Heart left ventricle (tissue), 16 donors: ENCODE results near the gene SYNRG. TPM values are rescaled to one million over a fixed set of nuclear protein-coding genes. Genes with fewer than 3 reads are reported as not detected.

ENCODE experiments used
- ATAC-seq, 4 donors: fragments of 200-7000 bp; cut with Tn5 transposase; one replicate each; pipeline ENCODE4 v1.9.1; 2020 to 2022; ENCODE audit warnings: moderate library complexity in 4 of 4, mild to moderate bottlenecking in 3 of 4, moderate number of reproducible peaks in 1 of 4
- DNase-seq, 5 donors: peaks; one replicate each; pipeline ENCODE4 v3.0.0-alpha.2; 2020
- H3K27ac ChIP-seq, 12 donors: fragments of 200-600 bp; sonication (generic) in 4 of 12; one replicate each; pipeline versions ENCODE4 v1.5.0 to v1.8.0; 2016 to 2022; ENCODE audit warnings: mild to moderate bottlenecking in 2 of 12
- H3K27me3 ChIP-seq, 9 donors: fragments of 200-600 bp; sonication (generic) in 2 of 9; one replicate each; pipeline versions ENCODE4 v1.5.1 to v1.8.0; 2016 to 2022; ENCODE audit warnings: mild to moderate bottlenecking in 3 of 9
- H3K36me3 ChIP-seq, 9 donors: fragments of 200-600 bp; sonication (generic) in 2 of 9; one replicate each; pipeline versions ENCODE4 v1.5.0 to v1.8.0; 2018 to 2022; ENCODE audit warnings: mild to moderate bottlenecking in 2 of 9
- H3K4me1 ChIP-seq, 12 donors: fragments of 200-600 bp; sonication (generic) in 4 of 12; one replicate each; pipeline versions ENCODE4 v1.5.0 to v1.8.0; 2016 to 2022; ENCODE audit warnings: mild to moderate bottlenecking in 3 of 12
- H3K4me3 ChIP-seq, 12 donors: fragments of 200-600 bp; sonication (generic) in 4 of 12; one replicate each; pipeline versions ENCODE4 v1.5.0 to v1.8.0; 2017 to 2022; ENCODE audit warnings: mild to moderate bottlenecking in 9 of 12, moderate library complexity in 4 of 12
- H3K9me3 ChIP-seq, 12 donors: fragments of 200-600 bp; sonication (generic) in 4 of 12; one replicate each; pipeline versions ENCODE4 v1.5.0 to v1.8.0; 2016 to 2022; ENCODE audit warnings: mild to moderate bottlenecking in 1 of 12
- POLR2A ChIP-seq, 2 donors: fragments of 450-650 bp; IDR thresholded peaks; one replicate each; pipeline ENCODE4 v1.6.1; 2017; ENCODE audit warnings: antibody characterized with exemption in 2 of 2, mild to moderate bottlenecking in 2 of 2, moderate library complexity in 2 of 2
- WGBS, 4 donors: extraction: QIAGEN DNeasy Blood & Tissue Kit in 2 of 4; methylation state at CpG; one replicate each; pipeline versions ENCODE4 v1.1.5 to v1.1.7; 2013 to 2018; 5-methylcytosine and 5-hydroxymethylcytosine counted together
- intact Hi-C, 10 donors: fragments of 100-400 bp; cut with DNase I; formaldehyde crosslinking; loops; one replicate each; pipeline versions ENCODE4 v1.11.1 to v1.14.2; 2022
- polyA plus RNA-seq, 2 donors: library from polyadenylated mRNA; stranded (reverse); fragments of 200-250 nt; gene quantifications; one replicate each; pipeline ENCODE4 v1.2.3, GENCODE V29; 2013
- total RNA-seq, 9 donors: library from RNA; depleted of rRNA in 2 of 9; stranded (reverse); fragments of >200 nt in 2 of 9; fragmentation: NEBNext Ultra II Directional in 3 of 9; extraction: Animal tissue kit (Norgen Biotek cat#: 25700) in 3 of 9; gene quantifications; one replicate each; pipeline versions ENCODE4 v1.1.0 to v1.2.4, GENCODE V29; 2016 to 2023
- TF ChIP-seq, protein P1 (sequence below), 12 donors: fragments of 200-600 bp; sonication (generic) in 4 of 12; IDR thresholded peaks; one replicate each; pipeline versions ENCODE4 v1.5.0 to v1.8.0; 2018 to 2022; ENCODE audit warnings: antibody characterized with exemption in 12 of 12, mild to moderate bottlenecking in 5 of 12
- donor health status: ischemic (EF 13 %, LVEDD 7.1; RV severe dilation, severe dysfunction).
- donor health status: healthy with polysubstance abuse.
- donor health status: DM: no; HTN: yes; CAD: no.
- donor health status: DM: no; HTN: no; CAD: no.
- donor health status: ischemic (EF 25% LVEDD 6.9; RV normal size, moderate dysfunction).
- donor health status: ischemic (EF 25% LVEDD 5.7; RV mildly dilated, moderate dysfunction).
- donor health status: healthy.
- donor health status: DM: yes; HTN: yes; CAD: no.
- donor health status: ischemic (EF 35%, LVEDD 5.7; RV mildly dilated, moderate dysfunction).
- donor health status: nonischemic (EF 11% LVEDD 7.7; RV severe dilation, severe dysfunction).
- donor health status: DM: yes; HTN: yes; CAD: no.
- donor health status: PGD.
- donor health status: ischemic (EF 29% LVEDD 5.4; RV normal size, mild dysfunction).
- donor health status: nonischemic (EF 23%, LVEDD 6.1; RV moderate dilation, normal function).

The SYNRG gene
- total and polyA plus RNA-seq, 11 donors: 5.7 to 52.4 (median 30.1) TPM

DNA sequence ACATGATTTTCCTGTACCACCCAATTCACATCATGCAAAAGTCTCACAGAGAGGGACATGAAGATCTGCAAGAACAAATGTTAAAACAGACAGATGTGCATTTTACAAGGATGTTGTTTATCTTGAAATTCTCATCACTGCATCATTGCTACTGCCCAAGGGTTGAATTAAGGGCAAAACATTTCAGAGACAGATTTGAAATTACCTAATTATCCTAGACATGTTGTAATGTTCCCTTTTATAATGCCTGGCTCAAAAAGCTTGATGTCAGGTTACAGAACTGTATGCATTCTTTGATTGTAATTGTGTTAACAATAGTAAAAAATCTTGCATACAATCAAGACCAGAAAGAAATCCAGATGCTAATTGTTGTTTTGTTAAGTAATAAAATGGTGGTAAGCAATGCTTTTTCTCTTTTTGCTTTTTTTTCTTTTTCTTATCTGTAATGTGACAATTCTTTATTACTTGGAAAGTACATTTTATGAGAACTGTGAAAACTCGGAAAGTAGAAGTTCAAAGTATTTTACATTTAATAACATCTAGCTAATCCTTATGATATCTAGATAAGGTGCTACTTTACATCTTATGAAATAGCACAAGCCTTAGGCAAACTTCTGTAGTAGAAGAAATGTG, 123.2 kb downstream of the SYNRG start:
- H3K27ac ChIP-seq: no peak overlapping the region
- intact Hi-C loops: loop anchor here in 1 of 10 donors (10.0 kb wide), 1 partner anchor 891 kb away; the partner anchor contains the start of gene DHRS11
- TF ChIP-seq POLR2A (IDR thresholded peaks at IDR 0.05): no peak
- TF ChIP-seq, protein P1, sequence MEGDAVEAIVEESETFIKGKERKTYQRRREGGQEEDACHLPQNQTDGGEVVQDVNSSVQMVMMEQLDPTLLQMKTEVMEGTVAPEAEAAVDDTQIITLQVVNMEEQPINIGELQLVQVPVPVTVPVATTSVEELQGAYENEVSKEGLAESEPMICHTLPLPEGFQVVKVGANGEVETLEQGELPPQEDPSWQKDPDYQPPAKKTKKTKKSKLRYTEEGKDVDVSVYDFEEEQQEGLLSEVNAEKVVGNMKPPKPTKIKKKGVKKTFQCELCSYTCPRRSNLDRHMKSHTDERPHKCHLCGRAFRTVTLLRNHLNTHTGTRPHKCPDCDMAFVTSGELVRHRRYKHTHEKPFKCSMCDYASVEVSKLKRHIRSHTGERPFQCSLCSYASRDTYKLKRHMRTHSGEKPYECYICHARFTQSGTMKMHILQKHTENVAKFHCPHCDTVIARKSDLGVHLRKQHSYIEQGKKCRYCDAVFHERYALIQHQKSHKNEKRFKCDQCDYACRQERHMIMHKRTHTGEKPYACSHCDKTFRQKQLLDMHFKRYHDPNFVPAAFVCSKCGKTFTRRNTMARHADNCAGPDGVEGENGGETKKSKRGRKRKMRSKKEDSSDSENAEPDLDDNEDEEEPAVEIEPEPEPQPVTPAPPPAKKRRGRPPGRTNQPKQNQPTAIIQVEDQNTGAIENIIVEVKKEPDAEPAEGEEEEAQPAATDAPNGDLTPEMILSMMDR (IDR thresholded peaks at IDR 0.05): no peak
- H3K9me3 ChIP-seq: no peaks in the 10 kb centered on the region
- no peaks in the 10 kb centered on the region for H3K27me3 ChIP-seq
- no peaks in the 10 kb centered on the region for H3K36me3 ChIP-seq
- ATAC-seq (no peak), DNase-seq (no peak)
- WGBS, 4 donors: 91 to 97% (median 95%) methylated on average over 1 of the region's 1 CpG
- H3K4me1 ChIP-seq: peaks cover 0 to 37% (median 14%) of the 10 kb centered on the region in 12 donors
- H3K4me3 ChIP-seq: no peak overlapping the region

DNA sequence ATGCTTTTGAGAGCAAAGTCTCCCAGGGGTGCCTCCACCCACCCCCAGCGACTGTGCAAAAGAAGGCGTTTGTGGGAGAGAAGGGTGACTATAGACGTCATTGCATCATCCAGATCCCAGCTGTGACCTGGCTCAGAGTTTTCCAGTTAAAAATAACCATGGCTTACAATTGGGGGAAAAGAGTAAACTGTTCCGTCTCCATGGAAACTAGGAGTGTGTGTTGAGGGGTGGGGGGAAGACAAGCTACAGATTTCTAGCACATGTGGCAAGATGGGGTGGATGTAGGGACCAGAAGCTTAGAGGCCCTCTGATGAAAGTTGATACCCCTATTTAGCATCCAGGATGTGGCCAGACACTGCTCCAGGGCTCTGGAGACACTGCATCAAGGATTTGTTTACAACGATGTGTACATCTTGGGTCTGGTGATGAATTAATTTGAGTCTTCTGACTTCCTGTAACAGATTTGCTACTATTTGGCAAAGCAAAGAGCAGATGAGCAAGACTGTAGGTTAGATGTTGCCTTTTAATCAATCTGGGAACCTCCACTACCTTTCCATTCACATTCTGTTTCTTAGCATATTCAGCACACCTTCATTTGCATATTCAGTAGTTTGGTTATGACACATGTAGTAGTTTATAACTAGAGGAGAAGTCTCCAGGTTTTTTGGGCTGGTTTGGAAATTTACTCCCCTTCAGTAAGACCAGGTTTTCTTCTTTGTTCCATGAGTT, 125.7 kb downstream of the SYNRG start:
- no peak for TF ChIP-seq POLR2A (IDR thresholded peaks at IDR 0.05)
- TF ChIP-seq, protein P1 (IDR thresholded peaks at IDR 0.05): no peak
- Histone ChIP-seq H3K4me1 (peaks cover 0 to 28% (median 7%) of the 10 kb centered on the region in 12 donors), H3K27me3 (no peaks in the 10 kb centered on the region), H3K9me3 (no peaks in the 10 kb centered on the region), H3K27ac (peak overlapping the region in 1 of 12 donors; percentile 25), H3K4me3 (no peak overlapping the region), H3K36me3 (peaks cover 0 to 18% (median 5%) of the 10 kb centered on the region in 9 donors)
- peak in 3 of 4 donors; percentile 47 to 69 (median 61) for ATAC-seq
- WGBS, 4 donors: 38 to 56% (median 53%) methylated on average over 5 of the region's 5 CpGs
- intact Hi-C loops: loop anchor here in 1 of 10 donors (10.0 kb wide), 1 partner anchor 889 kb away; the partner anchor contains the start of gene DHRS11
- DNase-seq: peak in 4 of 5 donors; percentile 29 to 47 (median 37)

DNA sequence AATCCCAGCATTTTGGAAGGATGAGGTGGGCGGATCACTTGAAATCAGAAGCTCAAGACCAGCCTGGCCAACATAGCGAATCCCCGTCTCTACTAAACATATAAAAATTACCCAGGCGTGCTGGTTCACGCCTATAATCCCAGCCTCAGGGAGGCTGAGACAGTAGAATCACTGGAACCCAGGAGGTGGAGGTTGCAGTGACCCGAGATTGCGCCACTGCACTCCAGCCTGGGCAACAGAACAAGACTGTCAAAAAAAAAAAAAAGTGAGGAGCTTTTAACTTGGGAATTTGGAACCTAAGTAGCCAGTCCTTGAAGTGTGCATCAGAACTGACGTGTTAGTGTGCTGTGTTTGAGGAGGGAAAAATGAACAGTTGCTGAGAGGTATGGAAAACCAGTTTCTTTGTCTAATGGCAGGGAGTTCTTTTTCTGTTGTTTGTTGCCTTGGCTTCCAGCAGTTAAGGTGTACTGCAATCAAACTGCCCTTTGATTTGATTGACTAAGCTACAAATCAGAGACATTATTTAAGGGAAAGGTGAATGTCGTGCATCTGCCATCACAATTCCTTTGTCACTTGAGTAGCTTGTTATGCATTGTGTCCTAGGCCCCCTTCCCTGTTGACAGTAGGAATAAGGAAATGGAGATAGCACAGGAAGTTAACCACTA, 128.1 kb downstream of the SYNRG start:
- H3K4me3 ChIP-seq: no peak overlapping the region
- no peak for TF ChIP-seq POLR2A (IDR thresholded peaks at IDR 0.05)
- TF ChIP-seq, protein P1 (IDR thresholded peaks at IDR 0.05): no peak
- H3K36me3 ChIP-seq: peaks cover 0 to 40% (median 25%) of the 10 kb centered on the region in 9 donors
- ATAC-seq: no peak
- H3K4me1 ChIP-seq: peaks cover 0 to 38% (median 14%) of the 10 kb centered on the region in 12 donors
- H3K27ac ChIP-seq: no peak overlapping the region
- no peaks in the 10 kb centered on the region for H3K27me3 ChIP-seq
- no peaks in the 10 kb centered on the region for H3K9me3 ChIP-seq
- intact Hi-C loops: loop anchor here in 1 of 10 donors (10.0 kb wide), 1 partner anchor 886 kb away; the partner anchor contains the start of gene DHRS11
- DNase-seq: no peak
- 90 to 92% (median 92%) methylated on average over 9 of the region's 9 CpGs for WGBS, 4 donors
